Measurements from ENCODE around the gene ZNF672. TPM values are rescaled to one million over a fixed set of nuclear protein-coding genes. Genes with fewer than 3 reads are reported as not detected.

The ZNF672 gene
- polyA plus RNA-seq, 1 donor (not counting 4 experiments of a cell fraction or from before 2014, with no cell fraction given) = 12.6 TPM

DNA sequence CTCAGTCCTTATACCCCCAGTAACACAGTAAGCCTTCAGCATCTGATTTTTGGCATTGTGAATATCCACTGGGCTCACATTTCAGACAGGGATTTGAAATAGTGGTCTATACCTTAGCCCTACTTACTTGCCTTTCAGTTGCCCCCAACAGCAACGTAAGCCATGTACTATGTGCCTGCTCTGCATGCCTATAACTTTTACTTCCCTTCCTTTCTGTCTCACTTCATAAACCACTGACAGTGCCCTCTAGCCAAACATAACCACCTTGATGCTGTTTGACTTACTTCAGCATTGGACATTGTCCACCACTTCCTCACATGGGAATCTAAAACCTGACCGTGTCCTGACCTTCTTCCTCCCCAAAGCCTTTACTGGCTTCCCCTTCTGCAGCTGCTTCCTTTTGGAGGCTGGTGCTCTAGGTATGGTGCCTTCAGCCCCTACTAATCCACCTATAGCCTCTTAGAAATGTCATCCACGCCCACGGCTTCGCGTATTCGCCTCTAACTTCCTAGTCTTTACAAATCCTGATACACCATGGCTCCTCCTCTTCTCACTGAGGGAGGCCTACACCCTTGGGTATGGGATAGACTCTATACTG lies 3.6 kb upstream of the ZNF672 start:
- TF ChIP-seq EZH2 (IDR thresholded peaks at IDR 0.05; ENCODE audit: low read length) = no peak
- FAIRE-seq (no peak), DNase-seq (ENCODE audit: low read depth, low spot score) (no peak)
- Histone ChIP-seq H3K4me2 (ENCODE audit: control insufficient read depth, extremely low read depth, insufficient read depth, low read depth, low read length) (no peak overlapping the region), H3K4me1 (ENCODE audit: control insufficient read depth, extremely low read depth, insufficient read depth, low read length) (peaks cover 9% of the 10 kb centered on the region), H2AFZ (ENCODE audit: control insufficient read depth, low read length) (no peak overlapping the region), H3K4me3 (ENCODE audit: control insufficient read depth in 2 of 3, extremely low read depth in 1 of 3, insufficient read depth in 2 of 3, low read depth in 1 of 3, low read length in 3 of 3) (no peak overlapping the region), H4K20me1 (ENCODE audit: control insufficient read depth, extremely low read depth, insufficient read depth, low read length) (no peaks in the 10 kb centered on the region), H3K27me3 (ENCODE audit: control insufficient read depth, extremely low read depth, insufficient read depth, low read length) (no peaks in the 10 kb centered on the region), H3K9me1 (ENCODE audit: control insufficient read depth, extremely low read depth, insufficient read depth, low read length) (no peaks in the 10 kb centered on the region), H3K79me2 (ENCODE audit: control insufficient read depth, insufficient read depth, low read length) (peaks cover 4% of the 10 kb centered on the region), H3K9me3 (ENCODE audit: control insufficient read depth, low read depth, low read length) (no peaks in the 10 kb centered on the region), H3K36me3 (ENCODE audit: control insufficient read depth in 2 of 2, extremely low read depth in 1 of 2, insufficient read depth in 2 of 2, low read length in 2 of 2) (no peaks in the 10 kb centered on the region), H3K9ac (ENCODE audit: control insufficient read depth, extremely low read depth, insufficient read depth, low read length) (no peak overlapping the region), H3K27ac (ENCODE audit: control insufficient read depth, insufficient read depth, low read length) (no peak overlapping the region)
- dilution Hi-C loops (cut with MboI; ENCODE audit: extremely low pct_ligation_motif_present, low sequenced_read_pairs) = no loop called here

DNA sequence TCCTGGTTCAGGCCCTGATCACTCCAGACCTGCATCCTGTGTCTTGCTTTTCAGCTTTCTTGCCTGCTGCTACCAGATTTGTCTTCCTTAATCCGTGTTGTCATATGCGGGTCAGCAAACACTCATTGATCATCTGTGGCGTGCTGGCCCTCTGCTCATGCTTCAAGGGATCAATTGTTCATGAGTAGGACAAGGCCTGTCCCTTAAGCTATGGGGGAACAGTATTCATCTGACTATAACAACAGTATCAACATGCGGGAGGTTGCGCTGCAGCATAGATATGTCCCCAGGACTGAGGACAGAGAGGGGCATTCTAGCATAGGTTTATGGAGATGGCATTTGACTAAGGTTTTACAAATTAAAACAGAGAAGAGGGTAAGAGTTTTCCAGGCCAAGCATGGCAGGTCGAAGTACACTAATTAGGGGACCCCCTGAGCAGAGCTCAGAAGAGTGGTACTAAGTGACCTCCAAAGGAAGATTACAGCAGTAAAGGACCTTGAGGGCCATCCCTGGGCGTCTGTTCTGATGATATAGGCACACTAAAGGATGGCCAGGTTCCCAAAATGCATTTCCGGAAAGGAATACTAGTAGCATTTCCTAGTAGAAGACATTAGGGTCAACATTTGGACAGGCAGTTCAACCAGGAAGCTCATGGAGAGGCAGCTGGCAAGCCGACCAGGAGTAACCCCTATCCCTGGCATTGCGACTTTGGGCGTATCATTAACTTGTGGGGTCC lies 811 bp upstream of the ZNF672 start:
- Histone ChIP-seq H3K79me2 (ENCODE audit: control insufficient read depth, insufficient read depth, low read length) (peaks cover 16% of the 10 kb centered on the region), H3K4me2 (ENCODE audit: control insufficient read depth, extremely low read depth, insufficient read depth, low read depth, low read length) (peak overlapping the region; percentile 93), H3K9ac (ENCODE audit: control insufficient read depth, extremely low read depth, insufficient read depth, low read length) (peak overlapping the region; percentile 68), H2AFZ (ENCODE audit: control insufficient read depth, low read length) (peak overlapping the region; percentile 84), H3K9me3 (ENCODE audit: control insufficient read depth, low read depth, low read length) (no peaks in the 10 kb centered on the region), H3K4me3 (ENCODE audit: control insufficient read depth in 2 of 3, extremely low read depth in 1 of 3, insufficient read depth in 2 of 3, low read depth in 1 of 3, low read length in 3 of 3) (peak overlapping the region; percentile 77 to 90 (median 77)), H3K27me3 (ENCODE audit: control insufficient read depth, extremely low read depth, insufficient read depth, low read length) (no peaks in the 10 kb centered on the region), H4K20me1 (ENCODE audit: control insufficient read depth, extremely low read depth, insufficient read depth, low read length) (no peaks in the 10 kb centered on the region), H3K36me3 (ENCODE audit: control insufficient read depth in 2 of 2, extremely low read depth in 1 of 2, insufficient read depth in 2 of 2, low read length in 2 of 2) (no peaks in the 10 kb centered on the region), H3K4me1 (ENCODE audit: control insufficient read depth, extremely low read depth, insufficient read depth, low read length) (peaks cover 19% of the 10 kb centered on the region), H3K9me1 (ENCODE audit: control insufficient read depth, extremely low read depth, insufficient read depth, low read length) (no peaks in the 10 kb centered on the region), H3K27ac (ENCODE audit: control insufficient read depth, insufficient read depth, low read length) (peak overlapping the region; percentile 48)
- DNase-seq (ENCODE audit: low read depth, low spot score) (no peak), FAIRE-seq (no peak)
- TF ChIP-seq EZH2 (IDR thresholded peaks at IDR 0.05; ENCODE audit: low read length) = no peak
- TF ChIP-seq, protein P1, sequence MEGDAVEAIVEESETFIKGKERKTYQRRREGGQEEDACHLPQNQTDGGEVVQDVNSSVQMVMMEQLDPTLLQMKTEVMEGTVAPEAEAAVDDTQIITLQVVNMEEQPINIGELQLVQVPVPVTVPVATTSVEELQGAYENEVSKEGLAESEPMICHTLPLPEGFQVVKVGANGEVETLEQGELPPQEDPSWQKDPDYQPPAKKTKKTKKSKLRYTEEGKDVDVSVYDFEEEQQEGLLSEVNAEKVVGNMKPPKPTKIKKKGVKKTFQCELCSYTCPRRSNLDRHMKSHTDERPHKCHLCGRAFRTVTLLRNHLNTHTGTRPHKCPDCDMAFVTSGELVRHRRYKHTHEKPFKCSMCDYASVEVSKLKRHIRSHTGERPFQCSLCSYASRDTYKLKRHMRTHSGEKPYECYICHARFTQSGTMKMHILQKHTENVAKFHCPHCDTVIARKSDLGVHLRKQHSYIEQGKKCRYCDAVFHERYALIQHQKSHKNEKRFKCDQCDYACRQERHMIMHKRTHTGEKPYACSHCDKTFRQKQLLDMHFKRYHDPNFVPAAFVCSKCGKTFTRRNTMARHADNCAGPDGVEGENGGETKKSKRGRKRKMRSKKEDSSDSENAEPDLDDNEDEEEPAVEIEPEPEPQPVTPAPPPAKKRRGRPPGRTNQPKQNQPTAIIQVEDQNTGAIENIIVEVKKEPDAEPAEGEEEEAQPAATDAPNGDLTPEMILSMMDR (optimal IDR thresholded peaks at IDR 0.05 in 1 of 3, IDR thresholded peaks at IDR 0.05 in 1 of 3, conservative IDR thresholded peaks at IDR 0.05 in 1 of 3; ENCODE audit: extremely low read depth in 1 of 3, insufficient read depth in 2 of 3, low read length in 3 of 3) = no peak
- dilution Hi-C loops (cut with MboI; ENCODE audit: extremely low pct_ligation_motif_present, low sequenced_read_pairs) = no loop called here
